ACC112 (cell line): Measurements from ENCODE around the gene KRT14.

Experiments used
- H2AFZ ChIP-seq: fragments of 200-600 bp; sonication (generic); one replicate; pipeline ENCODE4 v1.6.0; 2017; ENCODE audit warnings: antibody characterized with exemption, low read length; ENCODE audit not compliant: unreplicated experiment
- H3K27ac ChIP-seq: fragments of 200-600 bp; sonication (generic); 2 replicates; pipeline ENCODE4 v1.5.1; 2014; ENCODE audit warnings: low read depth, mild to moderate bottlenecking, antibody characterized with exemption, low read length, moderate library complexity
- H3K27me3 ChIP-seq: fragments of 200-600 bp; sonication (generic); 2 replicates; pipeline ENCODE4 v1.6.1; 2014; ENCODE audit warnings: mild to moderate bottlenecking, antibody characterized with exemption, low read length, moderate library complexity, mixed read lengths; ENCODE audit not compliant: insufficient read depth
- H3K36me3 ChIP-seq: fragments of 200-600 bp; sonication (generic); 2 replicates; pipeline ENCODE4 v1.6.1; 2016; ENCODE audit warnings: mild to moderate bottlenecking, antibody characterized with exemption, low read length, moderate library complexity, mixed read lengths; ENCODE audit not compliant: insufficient read depth
- H3K4me1 ChIP-seq: fragments of 200-600 bp; sonication (generic); one replicate; pipeline ENCODE4 v1.6.1; 2016; ENCODE audit warnings: low read length, mixed read lengths; ENCODE audit not compliant: insufficient read depth, unreplicated experiment, control insufficient read depth
- H3K4me3 ChIP-seq: fragments of 200-600 bp; sonication (generic); 2 replicates; pipeline ENCODE4 v1.5.1; 2014; ENCODE audit warnings: mild to moderate bottlenecking, low read depth, low read length
- H3K79me2 ChIP-seq: fragments of 200-600 bp; sonication (generic); one replicate; pipeline ENCODE4 v1.6.0; 2016; ENCODE audit warnings: low read length; ENCODE audit not compliant: control insufficient read depth, unreplicated experiment, insufficient read depth

Gene KRT14

GRCh38 chr17:41535764-41536481 is 50.8 kb downstream of the KRT14 start:
- Histone ChIP-seq H3K4me3 (no peak overlapping the region), H3K36me3 (no peaks in the 10 kb centered on the region), H3K4me1 (peaks cover 22% of the 10 kb centered on the region), H3K27ac (no peak overlapping the region), H3K27me3 (no peaks in the 10 kb centered on the region), H3K79me2 (no peaks in the 10 kb centered on the region), H2AFZ (no peak overlapping the region)

GRCh38 chr17:41534899-41535546 is 51.7 kb downstream of the KRT14 start:
- no peaks in the 10 kb centered on the region for H3K27me3 ChIP-seq
- H3K36me3 ChIP-seq = no peaks in the 10 kb centered on the region
- H3K79me2 ChIP-seq = no peaks in the 10 kb centered on the region
- peaks cover 30% of the 10 kb centered on the region for H3K4me1 ChIP-seq
- no peak overlapping the region for H3K4me3 ChIP-seq
- no peak overlapping the region for H3K27ac ChIP-seq
- H2AFZ ChIP-seq = no peak overlapping the region

GRCh38 chr17:41533613-41534012 is 53.1 kb downstream of the KRT14 start:
- Histone ChIP-seq H3K27ac (no peak overlapping the region), H3K27me3 (no peaks in the 10 kb centered on the region), H2AFZ (no peak overlapping the region), H3K79me2 (no peaks in the 10 kb centered on the region), H3K4me1 (peaks cover 32% of the 10 kb centered on the region), H3K36me3 (no peaks in the 10 kb centered on the region), H3K4me3 (no peak overlapping the region)

GRCh38 chr17:41532947-41533570 is 53.6 kb downstream of the KRT14 start:
- Histone ChIP-seq H3K36me3 (no peaks in the 10 kb centered on the region), H3K27ac (no peak overlapping the region), H3K4me1 (peaks cover 27% of the 10 kb centered on the region), H3K4me3 (no peak overlapping the region), H3K79me2 (no peaks in the 10 kb centered on the region), H2AFZ (no peak overlapping the region), H3K27me3 (peaks cover under 1% of the 10 kb centered on the region; the same call in 1 of the 2 replicates)
